ENCODE measurements around the gene M1AP.

GRCh38 chr2:74597410-74597809, 50.7 kb downstream of the M1AP start:
- no peak for TF ChIP-seq BHLHE40 (IDR thresholded peaks at IDR 0.05; ENCODE audit: low read depth, low read length)
- TF ChIP-seq POLR2A (IDR thresholded peaks at IDR 0.05; ENCODE audit: low read depth, low read length) = no peak
